Ammon's horn (tissue), 1 donor: ENCODE data around the gene SPART.
"Not testable (repeated sequence)": the region's sequence is repeated elsewhere in the genome, so short reads cannot be mapped to it uniquely, and the experiment has no call there.

ENCODE experiments used
- DNase-seq: peaks from one replicate; pipeline ENCODE4 v3.0.0-alpha.2; 2016; ENCODE audit warnings: low spot score

Gene SPART

DNA sequence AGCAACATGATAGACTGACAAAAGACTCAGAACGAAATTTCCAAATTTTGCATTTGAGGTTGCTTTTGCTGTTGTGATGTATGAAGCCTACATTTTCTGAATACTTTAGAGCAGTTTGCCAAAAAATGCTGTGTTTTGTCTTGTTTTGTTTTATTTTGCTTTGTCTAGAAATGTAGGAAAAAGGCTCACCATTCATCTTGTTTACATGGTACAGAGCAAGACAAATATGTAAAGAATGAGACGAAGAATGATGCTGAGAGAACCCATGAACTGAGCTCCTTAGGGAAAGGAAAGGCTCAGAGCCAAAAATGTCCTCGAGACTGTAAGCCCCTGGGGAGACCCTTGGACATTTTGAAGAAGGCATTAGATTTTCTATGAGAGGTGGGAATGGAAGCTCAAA is 6.8 kb upstream of the SPART start:
- no peak for DNase-seq

DNA sequence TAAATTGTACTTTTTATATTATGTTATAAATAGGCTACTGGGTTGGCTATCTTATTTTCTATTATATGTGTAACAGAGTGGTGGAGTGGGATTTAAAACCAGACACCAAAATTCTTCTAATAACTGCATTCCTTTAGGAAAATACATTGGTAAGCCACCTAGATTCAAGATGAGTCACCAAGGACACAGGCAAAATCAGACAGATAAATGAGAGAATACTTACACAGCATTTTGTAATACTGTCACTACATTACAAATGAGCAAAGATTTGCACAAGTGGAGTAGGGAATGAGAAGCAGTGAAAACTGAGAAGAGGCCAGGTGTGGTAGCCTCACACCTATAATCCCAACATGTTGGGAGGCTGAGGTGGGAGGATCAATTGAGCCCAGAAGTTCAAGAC is 6.2 kb upstream of the SPART start:
- DNase-seq = no peak

- DNase-seq = no peak
These were observed 1.5 kb upstream of the SPART start for GRCh38 chr13:36347531-36348210.

GRCh38 chr13:36345438-36346221 is 564 bp downstream of the SPART start:
- peak; percentile 82 for DNase-seq

GRCh38 chr13:36344886-36345437 is 1.2 kb downstream of the SPART start:
- peak; percentile 31 for DNase-seq

GRCh38 chr13:36344173-36344572 is 2.0 kb downstream of the SPART start:
- no peak for DNase-seq

DNA sequence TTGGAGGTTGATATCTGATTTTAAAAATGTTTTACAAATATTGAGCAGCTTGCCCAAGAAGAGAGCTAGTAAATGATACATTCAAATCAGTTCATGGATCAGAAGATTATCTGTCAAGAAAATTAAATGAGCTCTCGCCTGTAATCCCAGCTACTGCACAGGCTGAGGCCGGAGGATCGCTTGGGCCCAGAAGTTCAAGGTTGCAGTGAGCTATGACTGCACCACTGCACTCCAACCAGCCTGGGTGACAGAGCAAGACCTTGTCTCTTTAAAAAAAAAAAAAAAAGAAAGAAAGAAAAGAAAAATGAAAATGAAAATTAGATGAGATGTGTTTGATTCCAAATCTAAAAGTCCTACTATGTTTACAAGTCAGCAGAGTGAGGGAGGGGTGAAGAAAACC is 2.4 kb downstream of the SPART start:
- no peak for DNase-seq

DNA sequence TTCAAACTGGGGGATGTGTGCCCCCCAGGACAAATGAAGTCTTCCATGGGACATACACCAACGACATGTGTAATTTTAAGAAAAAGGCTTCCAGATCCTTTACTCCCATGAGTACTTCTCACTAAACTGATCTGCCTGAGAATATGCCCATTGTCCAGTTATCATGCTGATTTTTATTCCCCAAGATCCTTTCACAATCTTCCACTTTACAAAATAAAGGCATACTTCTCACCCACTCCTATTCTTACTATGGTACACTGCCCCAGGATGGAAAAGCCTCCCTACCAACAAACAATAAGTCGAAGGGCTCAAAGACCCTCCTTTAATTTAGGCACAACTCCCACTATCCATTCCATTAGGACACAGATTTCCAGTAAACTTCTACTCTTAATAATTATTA is 3.5 kb downstream of the SPART start:
- no peak for DNase-seq

DNA sequence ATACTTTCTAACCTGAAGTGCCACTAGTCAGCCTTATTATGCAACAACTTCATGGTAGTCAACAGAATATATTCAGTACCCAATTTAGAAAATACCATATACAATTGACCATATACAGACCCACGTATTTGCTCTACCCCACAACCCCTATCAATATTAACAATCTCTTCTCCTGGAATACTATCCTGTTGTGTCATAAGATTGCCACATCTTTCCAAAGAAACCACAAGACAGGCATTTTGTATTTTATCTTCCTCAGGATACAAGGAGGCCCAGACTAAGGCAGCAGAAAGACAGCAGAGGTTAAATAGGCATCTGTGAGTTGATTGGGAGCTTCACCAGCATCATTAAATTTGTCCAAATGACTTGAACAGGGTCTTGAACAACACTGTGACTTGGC is 4.5 kb downstream of the SPART start:
- no peak for DNase-seq

DNA sequence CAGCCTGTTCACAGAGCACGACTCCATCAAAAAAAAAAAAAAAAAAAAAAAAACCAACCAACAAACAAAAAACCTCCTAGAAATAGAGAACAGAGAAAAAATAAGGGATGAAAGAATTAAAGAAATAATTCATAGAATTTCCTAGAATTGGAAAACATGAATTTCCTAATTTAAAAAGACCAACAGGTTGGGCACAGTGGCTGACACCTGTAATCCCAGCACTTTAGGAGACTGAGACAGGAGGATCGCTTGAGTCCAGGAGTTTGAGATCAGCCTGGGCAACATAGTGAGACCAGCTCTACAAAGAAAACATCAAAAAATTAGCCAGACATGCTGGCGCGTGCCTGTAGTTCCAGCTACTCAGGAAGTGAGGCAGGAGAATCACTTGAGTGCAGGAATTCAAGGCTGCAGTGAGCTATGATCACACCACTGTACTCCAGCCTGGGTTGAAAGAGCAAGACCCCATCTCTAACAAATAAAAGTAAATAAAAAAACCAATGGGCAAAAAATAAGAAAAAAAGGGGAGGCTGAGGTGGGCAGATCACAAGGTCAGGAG is 6.5 kb downstream of the SPART start:
- no peak for DNase-seq

- DNase-seq = no peak
These were observed 8.1 kb downstream of the SPART start for GRCh38 chr13:36337938-36338641.

- DNase-seq = no peak
These were observed 13.2 kb downstream of the SPART start for GRCh38 chr13:36332986-36333385.

- not testable (repeated sequence) for DNase-seq
These were observed 13.9 kb downstream of the SPART start for GRCh38 chr13:36332255-36332654.

DNA sequence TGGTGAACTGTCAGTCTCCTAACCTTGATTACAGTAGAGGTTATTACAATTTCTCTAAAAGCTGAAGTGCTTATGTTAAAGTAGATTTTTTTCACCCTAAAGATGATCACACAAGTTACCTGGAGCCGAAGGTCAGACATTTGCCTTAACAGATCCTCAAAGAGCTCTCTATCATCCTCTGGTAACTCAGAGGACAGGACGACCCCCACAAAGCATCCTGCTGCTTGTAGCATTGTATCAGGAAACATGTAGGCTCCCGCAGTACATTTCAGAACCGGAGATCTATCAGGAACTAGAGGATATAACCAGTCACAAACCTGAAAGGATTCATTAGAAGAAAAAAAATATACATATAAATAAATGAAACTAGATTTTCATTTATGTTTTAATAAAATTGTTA is 14.9 kb downstream of the SPART start:
- DNase-seq = no peak

- no peak for DNase-seq
These were observed 16.8 kb downstream of the SPART start for GRCh38 chr13:36329361-36329760.

- DNase-seq = no peak
These were observed 17.4 kb downstream of the SPART start for GRCh38 chr13:36328821-36329220.

DNA sequence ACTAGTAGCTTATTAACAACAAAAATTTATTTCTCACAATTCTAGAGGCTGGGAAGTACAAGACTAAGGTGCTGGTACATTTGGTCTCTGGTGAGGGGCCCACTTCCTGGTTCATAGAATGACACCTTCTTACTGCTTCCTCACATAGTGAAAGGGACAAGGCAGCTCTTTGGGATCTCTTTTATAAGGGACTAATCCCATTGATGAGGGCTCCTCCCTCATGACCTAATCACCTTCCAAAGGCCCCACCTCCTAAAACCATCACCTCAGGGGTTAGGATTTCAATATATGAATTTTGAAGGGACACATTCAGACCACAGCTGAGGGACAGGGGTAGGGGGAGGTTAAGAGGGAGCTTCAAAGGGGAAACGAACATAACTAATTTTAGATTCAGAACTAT is 20.3 kb downstream of the SPART start:
- no peak for DNase-seq

DNA sequence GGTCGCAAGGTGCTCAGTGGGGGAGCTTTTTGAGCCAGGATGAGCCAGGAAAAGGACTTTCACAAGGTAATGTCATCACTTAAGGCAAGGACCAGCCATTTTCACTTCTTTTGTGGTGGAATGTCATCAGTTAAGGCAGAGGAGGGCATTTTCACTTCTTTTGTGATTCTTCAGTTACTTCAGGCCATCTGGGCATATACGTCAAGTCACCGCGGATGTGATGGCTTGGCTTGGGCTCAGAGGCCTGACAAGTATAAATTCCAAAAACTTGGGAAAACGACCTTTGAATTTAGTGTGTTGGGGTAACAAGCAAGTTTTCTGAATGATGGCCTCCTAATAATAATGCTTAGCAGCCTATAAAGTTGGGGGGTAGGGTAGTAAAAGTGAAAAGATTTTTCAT is 21.3 kb downstream of the SPART start:
- not testable (repeated sequence) for DNase-seq

DNA sequence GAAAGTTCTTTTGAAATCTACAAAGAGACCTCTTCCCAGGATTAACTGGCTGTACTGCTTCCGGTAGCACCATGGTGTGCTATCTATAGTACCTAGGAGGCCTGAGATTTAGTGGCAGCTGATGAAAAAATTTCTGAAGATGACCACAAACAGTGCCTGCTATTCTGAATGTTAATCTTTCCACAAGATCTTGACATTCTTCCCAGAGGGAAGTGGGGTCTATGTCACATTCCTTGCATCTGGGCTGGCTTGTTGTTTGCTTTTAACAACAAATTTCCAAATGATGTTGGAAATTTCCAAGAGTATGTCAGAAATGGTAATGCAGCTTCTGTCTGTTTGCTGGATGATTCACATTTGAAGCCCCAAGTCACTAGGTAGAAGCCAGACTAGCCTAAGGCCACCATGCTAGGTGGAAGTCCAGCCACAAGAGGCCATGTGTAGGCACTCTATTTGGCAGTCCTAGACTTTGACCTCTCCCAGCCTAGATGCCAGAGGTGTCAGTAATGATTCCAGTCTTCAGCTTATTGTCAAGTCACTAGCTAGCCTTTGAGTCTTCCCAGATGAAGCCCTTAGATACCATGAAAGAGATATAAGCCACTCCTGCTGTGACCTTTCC is 22.1 kb downstream of the SPART start:
- DNase-seq = no peak

- no peak for DNase-seq
These were observed 22.8 kb downstream of the SPART start for GRCh38 chr13:36323408-36323807.

DNA sequence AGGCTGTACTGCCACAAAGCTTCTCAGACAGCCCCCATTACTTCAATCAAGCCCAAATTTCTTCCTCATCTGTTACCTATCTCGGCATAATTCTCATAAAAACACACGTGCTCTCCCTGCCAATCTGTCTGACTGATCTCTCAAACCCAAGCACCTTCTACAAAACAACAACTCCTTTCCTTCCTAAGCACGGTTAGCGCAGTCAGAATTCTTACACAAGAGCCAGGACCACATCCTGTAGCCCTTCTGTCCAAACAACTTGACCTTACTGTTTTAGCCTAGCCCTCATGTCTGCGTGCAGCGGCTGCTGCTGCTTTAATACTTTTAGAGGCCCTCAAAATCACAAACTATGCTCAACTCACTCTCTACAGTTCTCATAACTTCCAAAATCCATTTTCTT is 26.4 kb downstream of the SPART start:
- not testable (repeated sequence) for DNase-seq
